ENCODE measurements around the gene GTF2F2. TPM values are rescaled to one million over a fixed set of nuclear protein-coding genes. Genes with fewer than 3 reads are reported as not detected.
A peak's percentile ranks its signal among the peaks of the same experiment; 100 is the strongest.

Gene GTF2F2, protein sequence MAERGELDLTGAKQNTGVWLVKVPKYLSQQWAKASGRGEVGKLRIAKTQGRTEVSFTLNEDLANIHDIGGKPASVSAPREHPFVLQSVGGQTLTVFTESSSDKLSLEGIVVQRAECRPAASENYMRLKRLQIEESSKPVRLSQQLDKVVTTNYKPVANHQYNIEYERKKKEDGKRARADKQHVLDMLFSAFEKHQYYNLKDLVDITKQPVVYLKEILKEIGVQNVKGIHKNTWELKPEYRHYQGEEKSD
- polyA plus RNA-seq (31.4 to 55.5 TPM (median 37.6 TPM) in 3 replicates), polyA minus RNA-seq (2.4 to 17.2 TPM (median 7.2 TPM) in 3 replicates)
- 19.2 TPM for polyA plus RNA-seq (2011; ENCODE audit: low read depth)
- 40.2 and 59.8 TPM in 2 replicates for polyA plus RNA-seq (2011; cell fraction: cytosol; rRNA removed)
- 34.9 and 53.7 TPM in 2 replicates for polyA plus RNA-seq (2011; cell fraction: nucleus; rRNA removed)
- polyA plus RNA-seq (2012; ENCODE audit: low replicate concordance): 42.6 and 44.6 TPM in 2 replicates
- polyA minus RNA-seq (2011; cell fraction: cytosol; rRNA and poly(A)+ RNA removed): 26.3 TPM
- 17.0 and 30.7 TPM in 2 replicates for polyA minus RNA-seq (2011; cell fraction: nucleus; rRNA and poly(A)+ RNA removed)

DNA sequence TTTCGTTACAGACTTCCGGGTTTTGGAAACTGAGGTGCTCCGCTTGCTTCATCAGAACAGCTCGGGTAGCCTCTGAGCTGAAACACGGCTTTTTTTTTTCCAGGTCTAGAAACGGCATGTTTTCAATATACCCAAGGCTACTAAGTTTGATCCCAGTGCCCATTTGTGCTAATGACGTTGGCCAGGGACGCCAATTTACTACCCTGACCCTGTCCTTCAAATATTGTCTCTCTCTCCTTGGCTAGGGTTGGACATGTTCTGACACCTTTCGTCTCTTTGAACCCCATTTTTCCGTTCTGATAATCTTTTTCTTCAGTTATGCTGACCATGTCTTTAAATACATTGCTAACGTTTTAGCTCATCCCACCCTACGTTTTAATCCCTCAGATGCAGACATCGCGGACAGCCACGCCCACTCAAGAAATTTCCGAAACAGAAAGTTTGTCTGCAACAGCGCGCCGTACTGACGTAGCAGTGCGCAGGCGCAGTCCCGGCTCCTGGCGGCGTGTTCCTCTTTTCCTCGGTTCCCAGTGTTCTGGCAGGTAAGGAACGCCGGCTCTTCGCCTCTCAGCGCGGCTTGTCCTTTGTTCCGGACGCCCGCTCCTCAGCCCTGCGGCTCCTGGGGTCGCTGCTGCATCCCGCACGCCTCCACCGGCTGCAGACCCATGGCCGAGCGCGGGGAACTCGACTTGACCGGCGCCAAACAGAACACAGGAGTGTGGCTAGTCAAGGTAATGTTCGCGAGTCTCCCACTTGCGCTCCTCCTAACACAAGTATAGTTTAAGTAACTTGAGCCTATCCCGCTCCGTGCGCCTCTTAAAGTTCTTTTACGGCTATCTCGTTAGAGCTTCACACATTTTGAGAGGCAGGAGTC is at the start of gene GTF2F2:
Gene GTF2F2 (plus strand): TSS at position 520 of the 874 bp plus-strand sequence. CDS start 146 bp downstream, at position 666.
- H2AFZ ChIP-seq (ENCODE audit: control insufficient read depth, low read length): peak within 1 kb of the TSS; percentile 61
- DNase-seq (ENCODE audit: low read depth, low spot score) (peak; percentile 55), FAIRE-seq (peak; percentile 81)
- H3K36me3 ChIP-seq (ENCODE audit: control insufficient read depth in 2 of 2, extremely low read depth in 1 of 2, insufficient read depth in 2 of 2, low read length in 2 of 2): peaks cover 3 to 5% of the 10 kb centered on the region in 2 experiments
- TF ChIP-seq EZH2 (IDR thresholded peaks at IDR 0.05; ENCODE audit: low read length): no peak
- TF ChIP-seq, protein P1, sequence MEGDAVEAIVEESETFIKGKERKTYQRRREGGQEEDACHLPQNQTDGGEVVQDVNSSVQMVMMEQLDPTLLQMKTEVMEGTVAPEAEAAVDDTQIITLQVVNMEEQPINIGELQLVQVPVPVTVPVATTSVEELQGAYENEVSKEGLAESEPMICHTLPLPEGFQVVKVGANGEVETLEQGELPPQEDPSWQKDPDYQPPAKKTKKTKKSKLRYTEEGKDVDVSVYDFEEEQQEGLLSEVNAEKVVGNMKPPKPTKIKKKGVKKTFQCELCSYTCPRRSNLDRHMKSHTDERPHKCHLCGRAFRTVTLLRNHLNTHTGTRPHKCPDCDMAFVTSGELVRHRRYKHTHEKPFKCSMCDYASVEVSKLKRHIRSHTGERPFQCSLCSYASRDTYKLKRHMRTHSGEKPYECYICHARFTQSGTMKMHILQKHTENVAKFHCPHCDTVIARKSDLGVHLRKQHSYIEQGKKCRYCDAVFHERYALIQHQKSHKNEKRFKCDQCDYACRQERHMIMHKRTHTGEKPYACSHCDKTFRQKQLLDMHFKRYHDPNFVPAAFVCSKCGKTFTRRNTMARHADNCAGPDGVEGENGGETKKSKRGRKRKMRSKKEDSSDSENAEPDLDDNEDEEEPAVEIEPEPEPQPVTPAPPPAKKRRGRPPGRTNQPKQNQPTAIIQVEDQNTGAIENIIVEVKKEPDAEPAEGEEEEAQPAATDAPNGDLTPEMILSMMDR (optimal IDR thresholded peaks at IDR 0.05 in 1 of 3, IDR thresholded peaks at IDR 0.05 in 1 of 3, conservative IDR thresholded peaks at IDR 0.05 in 1 of 3; ENCODE audit: extremely low read depth in 1 of 3, insufficient read depth in 2 of 3, low read length in 3 of 3): no peak
- peak within 1 kb of the TSS; percentile 98 for H3K4me2 ChIP-seq (ENCODE audit: control insufficient read depth, extremely low read depth, insufficient read depth, low read depth, low read length)
- dilution Hi-C loops (cut with MboI; ENCODE audit: extremely low pct_ligation_motif_present, low sequenced_read_pairs): no loop called here
- H4K20me1 ChIP-seq (ENCODE audit: control insufficient read depth, extremely low read depth, insufficient read depth, low read length): no peaks in the 10 kb centered on the region
- no peaks in the 10 kb centered on the region for H3K9me3 ChIP-seq (ENCODE audit: control insufficient read depth, low read depth, low read length)
- H3K9ac ChIP-seq (ENCODE audit: control insufficient read depth, extremely low read depth, insufficient read depth, low read length): peak within 1 kb of the TSS; percentile 90
- H3K4me3 ChIP-seq (ENCODE audit: control insufficient read depth in 2 of 3, extremely low read depth in 1 of 3, insufficient read depth in 2 of 3, low read depth in 1 of 3, low read length in 3 of 3): peak within 1 kb of the TSS; percentile 70 to 92 (median 87)
- H3K79me2 ChIP-seq (ENCODE audit: control insufficient read depth, insufficient read depth, low read length): peaks cover 49% of the 10 kb centered on the region
- no peaks in the 10 kb centered on the region for H3K27me3 ChIP-seq (ENCODE audit: control insufficient read depth, extremely low read depth, insufficient read depth, low read length)
- no peaks in the 10 kb centered on the region for H3K9me1 ChIP-seq (ENCODE audit: control insufficient read depth, extremely low read depth, insufficient read depth, low read length)
- peaks cover 16% of the 10 kb centered on the region for H3K4me1 ChIP-seq (ENCODE audit: control insufficient read depth, extremely low read depth, insufficient read depth, low read length)
- peak within 1 kb of the TSS; percentile 92 for H3K27ac ChIP-seq (ENCODE audit: control insufficient read depth, insufficient read depth, low read length)

DNA sequence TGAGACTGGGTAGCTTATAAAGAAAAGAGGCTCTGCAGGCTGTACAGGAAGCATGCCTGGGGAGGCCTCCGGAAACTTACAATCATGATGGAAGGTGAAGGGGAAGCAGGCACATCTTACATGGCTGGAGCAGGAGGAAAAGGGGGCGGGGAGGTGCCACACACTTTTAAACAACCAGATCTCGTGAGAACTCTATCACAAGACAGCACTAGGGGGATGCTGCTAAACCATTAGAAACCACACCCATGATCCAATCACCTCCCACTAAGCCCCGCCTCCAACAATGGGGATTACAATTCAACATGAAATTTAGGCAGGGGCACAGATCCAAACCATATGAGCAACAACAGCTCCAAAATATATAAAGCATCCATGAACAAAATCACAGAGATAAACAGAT is 46.5 kb upstream of the GTF2F2 start:
- Histone ChIP-seq H4K20me1 (ENCODE audit: control insufficient read depth, extremely low read depth, insufficient read depth, low read length) (no peaks in the 10 kb centered on the region), H3K9ac (ENCODE audit: control insufficient read depth, extremely low read depth, insufficient read depth, low read length) (no peak overlapping the region), H2AFZ (ENCODE audit: control insufficient read depth, low read length) (no peak overlapping the region), H3K27me3 (ENCODE audit: control insufficient read depth, extremely low read depth, insufficient read depth, low read length) (no peaks in the 10 kb centered on the region), H3K4me1 (ENCODE audit: control insufficient read depth, extremely low read depth, insufficient read depth, low read length) (no peaks in the 10 kb centered on the region), H3K9me3 (ENCODE audit: control insufficient read depth, low read depth, low read length) (no peaks in the 10 kb centered on the region), H3K9me1 (ENCODE audit: control insufficient read depth, extremely low read depth, insufficient read depth, low read length) (no peaks in the 10 kb centered on the region), H3K4me2 (ENCODE audit: control insufficient read depth, extremely low read depth, insufficient read depth, low read depth, low read length) (no peak overlapping the region), H3K4me3 (ENCODE audit: control insufficient read depth in 2 of 3, extremely low read depth in 1 of 3, insufficient read depth in 2 of 3, low read depth in 1 of 3, low read length in 3 of 3) (no peak overlapping the region), H3K27ac (ENCODE audit: control insufficient read depth, insufficient read depth, low read length) (no peak overlapping the region), H3K36me3 (ENCODE audit: control insufficient read depth in 2 of 2, extremely low read depth in 1 of 2, insufficient read depth in 2 of 2, low read length in 2 of 2) (no peaks in the 10 kb centered on the region), H3K79me2 (ENCODE audit: control insufficient read depth, insufficient read depth, low read length) (no peaks in the 10 kb centered on the region)
- dilution Hi-C loops (cut with MboI; ENCODE audit: extremely low pct_ligation_motif_present, low sequenced_read_pairs): no loop called here
- DNase-seq (ENCODE audit: low read depth, low spot score) (no peak), FAIRE-seq (no peak)
- TF ChIP-seq, protein P1 (optimal IDR thresholded peaks at IDR 0.05 in 1 of 3, IDR thresholded peaks at IDR 0.05 in 1 of 3, conservative IDR thresholded peaks at IDR 0.05 in 1 of 3; ENCODE audit: extremely low read depth in 1 of 3, insufficient read depth in 2 of 3, low read length in 3 of 3): no peak
- no peak for TF ChIP-seq EZH2 (IDR thresholded peaks at IDR 0.05; ENCODE audit: low read length)
